Breast epithelium (tissue), 4 donors: ENCODE data around the gene PHKA2. TPM values are rescaled to one million over a fixed set of nuclear protein-coding genes. Genes with fewer than 3 reads are reported as not detected.

Experiments
- DNase-seq, 2 donors: peaks; one replicate each; pipeline ENCODE4 v3.0.0-alpha.2; 2019; ENCODE audit warnings: low spot score in 2 of 2
- H3K27ac ChIP-seq, 2 donors: fragments of 200-600 bp; sonication (generic) in 1 of 2; one replicate each; pipeline ENCODE4 v1.5.1; 2016 to 2019; ENCODE audit warnings: mild to moderate bottlenecking in 1 of 2
- H3K27me3 ChIP-seq, 2 donors: fragments of 200-600 bp; sonication (generic) in 1 of 2; one replicate each; pipeline versions ENCODE4 v1.5.1 to v1.6.0; 2017 to 2019; ENCODE audit warnings: control low read depth in 1 of 2, mild to moderate bottlenecking in 1 of 2
- H3K36me3 ChIP-seq: fragments of 200-600 bp; one replicate; pipeline ENCODE4 v1.5.1; 2019
- H3K4me1 ChIP-seq, 2 donors: fragments of 200-600 bp; sonication (generic); one replicate each; pipeline ENCODE4 v1.5.1; 2016 to 2019; ENCODE audit warnings: control low read depth in 1 of 2
- H3K4me3 ChIP-seq, 3 donors: fragments of 200-600 bp; sonication (generic); 1 replicate in 2 of 3; 2 replicates in 1 of 3; pipeline ENCODE4 v1.5.1; 2016 to 2019; ENCODE audit warnings: mild to moderate bottlenecking in 3 of 3, moderate library complexity in 2 of 3
- H3K9me3 ChIP-seq, 2 donors: fragments of 200-600 bp; sonication (generic) in 1 of 2; one replicate each; pipeline ENCODE4 v1.5.1; 2016 to 2019; ENCODE audit warnings: control low read depth in 1 of 2
- POLR2A ChIP-seq: fragments of 450-650 bp; IDR thresholded peaks from one replicate; pipeline ENCODE4 v1.6.1; 2016; ENCODE audit warnings: antibody characterized with exemption, mild to moderate bottlenecking, moderate library complexity
- POLR2AphosphoS5 ChIP-seq, 3 donors: sonication (generic); formaldehyde crosslinking; IDR thresholded peaks; one replicate each; pipeline ENCODE4 v1.6.1; 2017; ENCODE audit warnings: antibody characterized with exemption in 3 of 3
- intact Hi-C: fragments of 100-400 bp; cut with DNase I; formaldehyde crosslinking; loops from one replicate; pipeline ENCODE4 v1.15.1; 2023; ENCODE audit warnings: low total_unique reads
- total RNA-seq, 3 donors: library from RNA; depleted of rRNA; stranded (reverse); fragments of >200 nt; gene quantifications; one replicate each; pipeline ENCODE4 v1.1.0, GENCODE V29; 2016
- TF ChIP-seq, protein P1 (sequence below), 3 donors: fragments of 450-650 bp; IDR thresholded peaks; one replicate each; pipeline ENCODE4 v1.5.1; 2016 to 2017; ENCODE audit warnings: antibody characterized with exemption in 3 of 3, mild to moderate bottlenecking in 3 of 3, moderate library complexity in 3 of 3

The PHKA2 gene, protein sequence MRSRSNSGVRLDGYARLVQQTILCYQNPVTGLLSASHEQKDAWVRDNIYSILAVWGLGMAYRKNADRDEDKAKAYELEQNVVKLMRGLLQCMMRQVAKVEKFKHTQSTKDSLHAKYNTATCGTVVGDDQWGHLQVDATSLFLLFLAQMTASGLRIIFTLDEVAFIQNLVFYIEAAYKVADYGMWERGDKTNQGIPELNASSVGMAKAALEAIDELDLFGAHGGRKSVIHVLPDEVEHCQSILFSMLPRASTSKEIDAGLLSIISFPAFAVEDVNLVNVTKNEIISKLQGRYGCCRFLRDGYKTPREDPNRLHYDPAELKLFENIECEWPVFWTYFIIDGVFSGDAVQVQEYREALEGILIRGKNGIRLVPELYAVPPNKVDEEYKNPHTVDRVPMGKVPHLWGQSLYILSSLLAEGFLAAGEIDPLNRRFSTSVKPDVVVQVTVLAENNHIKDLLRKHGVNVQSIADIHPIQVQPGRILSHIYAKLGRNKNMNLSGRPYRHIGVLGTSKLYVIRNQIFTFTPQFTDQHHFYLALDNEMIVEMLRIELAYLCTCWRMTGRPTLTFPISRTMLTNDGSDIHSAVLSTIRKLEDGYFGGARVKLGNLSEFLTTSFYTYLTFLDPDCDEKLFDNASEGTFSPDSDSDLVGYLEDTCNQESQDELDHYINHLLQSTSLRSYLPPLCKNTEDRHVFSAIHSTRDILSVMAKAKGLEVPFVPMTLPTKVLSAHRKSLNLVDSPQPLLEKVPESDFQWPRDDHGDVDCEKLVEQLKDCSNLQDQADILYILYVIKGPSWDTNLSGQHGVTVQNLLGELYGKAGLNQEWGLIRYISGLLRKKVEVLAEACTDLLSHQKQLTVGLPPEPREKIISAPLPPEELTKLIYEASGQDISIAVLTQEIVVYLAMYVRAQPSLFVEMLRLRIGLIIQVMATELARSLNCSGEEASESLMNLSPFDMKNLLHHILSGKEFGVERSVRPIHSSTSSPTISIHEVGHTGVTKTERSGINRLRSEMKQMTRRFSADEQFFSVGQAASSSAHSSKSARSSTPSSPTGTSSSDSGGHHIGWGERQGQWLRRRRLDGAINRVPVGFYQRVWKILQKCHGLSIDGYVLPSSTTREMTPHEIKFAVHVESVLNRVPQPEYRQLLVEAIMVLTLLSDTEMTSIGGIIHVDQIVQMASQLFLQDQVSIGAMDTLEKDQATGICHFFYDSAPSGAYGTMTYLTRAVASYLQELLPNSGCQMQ
- total RNA-seq: 10 to 100 TPM; 22.7 to 27.1 (median 25.6) TPM

DNA sequence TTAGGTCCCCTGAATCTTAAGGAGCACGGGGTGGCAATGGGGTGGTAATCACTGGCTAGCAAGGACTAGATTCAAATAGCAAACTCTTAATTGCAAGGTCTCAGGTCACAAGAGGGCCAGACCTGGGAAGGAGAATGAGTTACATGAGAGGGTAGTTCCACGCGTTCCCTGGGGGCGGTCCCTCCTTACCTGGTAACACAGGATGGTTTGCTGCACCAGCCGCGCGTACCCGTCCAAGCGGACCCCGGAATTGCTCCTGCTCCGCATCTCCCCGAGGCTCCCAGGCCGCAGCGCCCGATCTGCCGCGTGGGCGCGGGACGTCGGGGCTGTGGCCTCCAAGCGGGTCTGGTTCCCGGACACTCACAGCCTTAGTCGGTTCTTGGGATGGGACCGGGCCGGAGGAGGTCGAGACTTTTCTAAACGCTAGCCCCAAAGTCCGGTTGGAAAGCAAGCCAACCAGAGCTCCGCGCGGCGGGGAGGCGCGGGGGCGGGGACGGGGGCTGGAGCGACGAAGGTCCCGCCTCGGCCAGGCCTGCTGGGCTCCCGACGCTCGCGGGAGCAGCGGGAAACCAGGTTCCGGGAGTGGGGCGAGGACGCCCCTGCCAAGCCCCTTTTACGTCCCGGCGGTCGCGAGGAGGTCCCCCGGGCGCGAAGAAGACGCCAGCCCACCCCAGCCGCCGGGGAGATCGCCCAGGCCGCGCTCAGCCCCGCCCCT lies at the start of gene PHKA2:
TSS of gene PHKA2 (minus strand) at position 449 of the 715 bp plus-strand sequence. CDS start at position 267, 182 bp downstream.
- H3K4me3 ChIP-seq: peak within 1 kb of the TSS; percentile 63 to 77 (median 67)
- TF ChIP-seq POLR2AphosphoS5 (IDR thresholded peaks at IDR 0.05): no peak
- TF ChIP-seq, protein P1, sequence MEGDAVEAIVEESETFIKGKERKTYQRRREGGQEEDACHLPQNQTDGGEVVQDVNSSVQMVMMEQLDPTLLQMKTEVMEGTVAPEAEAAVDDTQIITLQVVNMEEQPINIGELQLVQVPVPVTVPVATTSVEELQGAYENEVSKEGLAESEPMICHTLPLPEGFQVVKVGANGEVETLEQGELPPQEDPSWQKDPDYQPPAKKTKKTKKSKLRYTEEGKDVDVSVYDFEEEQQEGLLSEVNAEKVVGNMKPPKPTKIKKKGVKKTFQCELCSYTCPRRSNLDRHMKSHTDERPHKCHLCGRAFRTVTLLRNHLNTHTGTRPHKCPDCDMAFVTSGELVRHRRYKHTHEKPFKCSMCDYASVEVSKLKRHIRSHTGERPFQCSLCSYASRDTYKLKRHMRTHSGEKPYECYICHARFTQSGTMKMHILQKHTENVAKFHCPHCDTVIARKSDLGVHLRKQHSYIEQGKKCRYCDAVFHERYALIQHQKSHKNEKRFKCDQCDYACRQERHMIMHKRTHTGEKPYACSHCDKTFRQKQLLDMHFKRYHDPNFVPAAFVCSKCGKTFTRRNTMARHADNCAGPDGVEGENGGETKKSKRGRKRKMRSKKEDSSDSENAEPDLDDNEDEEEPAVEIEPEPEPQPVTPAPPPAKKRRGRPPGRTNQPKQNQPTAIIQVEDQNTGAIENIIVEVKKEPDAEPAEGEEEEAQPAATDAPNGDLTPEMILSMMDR (IDR thresholded peaks at IDR 0.05): no peak
- TF ChIP-seq POLR2A: no peak
- H3K27ac ChIP-seq: peak within 1 kb of the TSS; percentile 93 to 94
- no peaks in the 10 kb centered on the region for H3K9me3 ChIP-seq
- no peaks in the 10 kb centered on the region for H3K4me1 ChIP-seq
- H3K27me3 ChIP-seq: peaks cover 0 to 32% of the 10 kb centered on the region in 2 donors
- no peaks in the 10 kb centered on the region for H3K36me3 ChIP-seq
- DNase-seq: peak; percentile 20 to 51
- intact Hi-C loops: no loop called here

DNA sequence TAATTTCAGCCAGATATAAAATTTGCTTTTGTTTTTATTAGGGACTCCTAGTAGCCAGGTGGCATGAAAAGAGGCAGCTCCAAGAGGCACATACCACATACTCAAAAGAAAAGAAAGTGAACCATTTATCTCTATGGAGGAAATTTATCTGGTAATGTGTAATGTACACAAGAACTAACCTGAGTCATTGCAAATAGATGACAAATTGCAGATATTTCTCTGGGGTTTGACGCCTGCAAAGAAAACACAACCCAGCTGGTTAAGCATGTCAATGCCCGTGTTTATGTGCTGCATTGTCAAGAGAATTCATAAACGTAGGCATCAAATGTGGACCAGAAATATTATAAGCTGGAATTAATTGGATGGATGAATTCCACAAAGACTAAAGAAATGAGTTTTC lies 46.9 kb upstream of the PHKA2 start:
- Histone ChIP-seq H3K9me3 (no peaks in the 10 kb centered on the region), H3K36me3 (no peaks in the 10 kb centered on the region), H3K27ac (no peak overlapping the region), H3K4me1 (no peaks in the 10 kb centered on the region), H3K4me3 (no peak overlapping the region), H3K27me3 (peaks cover 0 to 20% of the 10 kb centered on the region in 2 donors)
- DNase-seq: no peak
- TF ChIP-seq, protein P1 (IDR thresholded peaks at IDR 0.05): no peak
- TF ChIP-seq POLR2AphosphoS5 (IDR thresholded peaks at IDR 0.05) (no peak), POLR2A (no peak)
- intact Hi-C loops: no loop called here

DNA sequence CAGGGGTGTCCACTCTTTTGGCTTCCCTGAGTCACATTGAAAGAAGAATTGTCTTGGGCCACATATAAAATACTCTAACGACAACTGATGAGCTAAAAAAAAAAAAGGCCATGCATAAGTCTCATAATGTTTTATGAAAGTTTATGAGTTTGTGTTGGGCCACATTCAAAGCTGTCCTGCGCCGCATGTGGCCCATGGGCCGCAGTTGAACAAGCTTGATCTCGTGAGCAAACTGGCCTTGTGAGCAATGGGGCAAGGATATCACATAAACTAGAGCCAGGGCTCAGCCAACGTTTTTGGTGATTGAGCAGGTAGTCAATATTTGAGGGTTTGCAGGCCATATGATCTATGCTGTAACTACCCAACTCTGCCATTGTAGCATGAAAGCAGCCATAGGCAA lies 44.6 kb upstream of the PHKA2 start:
- Histone ChIP-seq H3K9me3 (no peaks in the 10 kb centered on the region), H3K27me3 (peaks cover 0 to 16% of the 10 kb centered on the region in 2 donors), H3K4me1 (no peaks in the 10 kb centered on the region), H3K27ac (no peak overlapping the region), H3K4me3 (no peak overlapping the region), H3K36me3 (no peaks in the 10 kb centered on the region)
- intact Hi-C loops: no loop called here
- TF ChIP-seq POLR2A (no peak), POLR2AphosphoS5 (IDR thresholded peaks at IDR 0.05) (no peak)
- TF ChIP-seq, protein P1 (IDR thresholded peaks at IDR 0.05): no peak
- DNase-seq: no peak

DNA sequence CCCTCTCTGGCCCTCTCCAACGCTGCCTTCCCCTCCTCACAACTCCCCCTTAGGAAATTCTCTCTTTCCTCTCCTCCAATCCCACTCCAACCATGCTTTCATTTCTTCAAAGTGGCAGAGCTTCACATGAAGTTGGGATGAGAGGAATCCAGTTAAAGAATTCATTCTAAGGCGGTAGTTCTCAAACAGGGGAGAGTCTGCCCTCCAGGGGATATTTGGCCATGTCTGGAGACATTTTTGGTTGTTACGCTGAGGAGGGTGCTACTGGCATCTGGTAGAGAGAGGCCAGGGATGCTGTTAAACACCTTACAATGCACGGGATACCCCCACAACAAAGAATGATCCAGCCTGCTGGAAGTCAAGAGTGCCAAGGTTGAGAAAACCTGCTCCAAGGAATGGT lies 40.5 kb upstream of the PHKA2 start:
- Histone ChIP-seq H3K36me3 (no peaks in the 10 kb centered on the region), H3K27ac (no peak overlapping the region), H3K4me3 (no peak overlapping the region), H3K27me3 (peaks cover 0 to 5% of the 10 kb centered on the region in 2 donors), H3K4me1 (no peaks in the 10 kb centered on the region), H3K9me3 (no peaks in the 10 kb centered on the region)
- TF ChIP-seq POLR2A (no peak), POLR2AphosphoS5 (IDR thresholded peaks at IDR 0.05) (no peak)
- TF ChIP-seq, protein P1 (IDR thresholded peaks at IDR 0.05): no peak
- intact Hi-C loops: no loop called here
- no peak for DNase-seq
